ENCODE results near the gene FLYWCH2. TPM values are rescaled to one million over a fixed set of nuclear protein-coding genes. Genes with fewer than 3 reads are reported as not detected.

The FLYWCH2 gene
- total and polyA plus RNA-seq, 2 of the 8 experiments (the other 6 are each of a cell fraction or from before 2014, with no cell fraction given), result 16.4 to 30.7 TPM

GRCh38 chr16:2895813-2896212 is 12.8 kb downstream of the FLYWCH2 start:
- Histone ChIP-seq H3K4me2 (ENCODE audit: insufficient read depth in 1 of 2, low read depth in 2 of 2, low read length in 2 of 2) (no peak overlapping the region), H3K23ac (ENCODE audit: insufficient read length) (no peak overlapping the region), H3K79me1 (ENCODE audit: low read depth, low read length) (no peaks in the 10 kb centered on the region), H3K9me3 (ENCODE audit: insufficient read depth in 2 of 2, low read depth in 1 of 2, low read length in 1 of 2) (no peaks in the 10 kb centered on the region), H2AFZ (ENCODE audit: low read length) (no peak overlapping the region), H2BK5ac (ENCODE audit: low read depth, low read length) (peak overlapping the region; percentile 52; the same call in 1 of the 2 replicates), H3K79me2 (ENCODE audit: control insufficient read depth in 1 of 2, insufficient read depth in 2 of 2, low read length in 2 of 2) (no peaks in the 10 kb centered on the region), H4K91ac (replicated peaks; ENCODE audit: insufficient read length, low read length) (no peak overlapping the region), H2BK20ac (ENCODE audit: low read length) (no peak overlapping the region), H2AK5ac (ENCODE audit: low read depth, low read length) (0 out of 2 replicates have a peak overlapping the region, but pooled peaks have one; percentile 53), H3K36me3 (ENCODE audit: control insufficient read depth in 2 of 4, insufficient read depth in 4 of 4, low read length in 3 of 4) (no peaks in the 10 kb centered on the region; a peak in 2 of 8 replicates), H2BK15ac (ENCODE audit: low read length) (no peak overlapping the region), H3K4ac (replicated peaks; ENCODE audit: insufficient read length, low read depth, low read length) (no peak overlapping the region), H3K4me1 (replicated peaks in 1 of 4; ENCODE audit: control insufficient read depth in 3 of 4, insufficient read depth in 4 of 4, low read length in 3 of 4) (peaks cover 0 to 3% (median 0%) of the 10 kb centered on the region in 4 experiments; a peak in 2 of 7 replicates), H3K14ac (ENCODE audit: insufficient read length) (no peak overlapping the region), H3K23me2 (ENCODE audit: low read depth, low read length) (no peaks in the 10 kb centered on the region), H3K27me3 (replicated peaks in 1 of 4; ENCODE audit: control insufficient read depth in 3 of 4, extremely low read depth in 1 of 4, insufficient read depth in 3 of 4, low read length in 3 of 4) (no peaks in the 10 kb centered on the region), H2BK120ac (replicated peaks; ENCODE audit: low read depth, low read length) (no peak overlapping the region), H3K56ac (replicated peaks; ENCODE audit: insufficient read length, low read depth, low read length) (no peak overlapping the region), H3K18ac (ENCODE audit: extremely low read depth, low read length) (no peak overlapping the region), H4K8ac (ENCODE audit: extremely low read depth, insufficient read depth, low read length) (no peak overlapping the region), H2BK12ac (ENCODE audit: low read depth, low read length) (no peak overlapping the region), H4K5ac (ENCODE audit: insufficient read length, low read depth, low read length) (no peak overlapping the region), H3K27ac (ENCODE audit: low read depth, low read length) (no peak overlapping the region), H4K20me1 (replicated peaks in 1 of 2; ENCODE audit: control insufficient read depth in 1 of 2, insufficient read depth in 2 of 2, low read length in 2 of 2) (peaks cover 0 to 5% of the 10 kb centered on the region in 2 experiments), H3K4me3 (ENCODE audit: extremely low read depth in 1 of 4, insufficient read depth in 2 of 4, low read depth in 3 of 4, low read length in 4 of 4) (no peak overlapping the region), H3K9ac (replicated peaks in 1 of 4; ENCODE audit: extremely low read depth in 1 of 4, low read depth in 3 of 4, low read length in 3 of 4) (no peak overlapping the region)
- 77% methylated on average over 4 of the region's 4 CpGs; no CpG with 5 or more reads in 1 of the 2 experiments for WGBS, 2 experiments (ENCODE audit: extremely low coverage in 1 of 2, insufficient coverage in 1 of 2, insufficient read length in 1 of 2, insufficient replicate concordance in 2 of 2, low coverage in 1 of 2, low lambda C conversion rate in 2 of 2, missing lambda C conversion rate in 1 of 2)
- FAIRE-seq, result no peak
- DNase-seq (ENCODE audit: low read depth in 1 of 2, low spot score in 2 of 2), result no peak
- CTCF ChIA-PET (ENCODE audit: partially characterized antibody), result interaction anchor here (1.0 to 1.7 kb wide), 4 partner anchors 12 to 56 kb away, joined by 4 to 13 read pairs (median 6); no protein-coding TSS in a partner anchor
- POLR2A ChIA-PET (ENCODE audit: partially characterized antibody), result interaction anchor here (0.6 to 1.7 kb wide), 4 partner anchors 13 to 51 kb away, joined by 3 to 4 read pairs (median 4); partner anchors contain the start of genes FLYWCH1 and FLYWCH2
- TF ChIP-seq SAP30 (IDR thresholded peaks at IDR 0.05; ENCODE audit: insufficient read depth, insufficient replicate concordance, low read length), result no peak
- no peak for TF ChIP-seq CHD1 (IDR thresholded peaks at IDR 0.05; ENCODE audit: low read depth, low read length)
- no peak for TF ChIP-seq PHF8 (conservative IDR thresholded peaks at IDR 0.05; ENCODE audit: low read depth, low read length)
- no peak for TF ChIP-seq SUZ12 (IDR thresholded peaks at IDR 0.05; ENCODE audit: low read length)
- no peak for TF ChIP-seq POU5F1 (IDR thresholded peaks at IDR 0.05; ENCODE audit: low read depth, low read length)
- no peak for TF ChIP-seq TEAD4 (IDR thresholded peaks at IDR 0.05; ENCODE audit: low read depth, low read length)
- TF ChIP-seq, protein P1, sequence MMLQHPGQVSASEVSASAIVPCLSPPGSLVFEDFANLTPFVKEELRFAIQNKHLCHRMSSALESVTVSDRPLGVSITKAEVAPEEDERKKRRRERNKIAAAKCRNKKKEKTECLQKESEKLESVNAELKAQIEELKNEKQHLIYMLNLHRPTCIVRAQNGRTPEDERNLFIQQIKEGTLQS (IDR thresholded peaks at IDR 0.05; ENCODE audit: insufficient read depth, low read depth, low read length), result no peak
- TF ChIP-seq USF2 (IDR thresholded peaks at IDR 0.05; ENCODE audit: low read length), result no peak
